NB4 (cell line): Measurements from ENCODE around the gene UBR3.

Source experiments
- POLR2A ChIP-seq: IDR thresholded peaks from 2 replicates; pipeline ENCODE4 v1.6.1; 2011; ENCODE audit warnings: mild to moderate bottlenecking; ENCODE audit not compliant: insufficient read length; ENCODE audit errors: extremely low read depth
- TF ChIP-seq, protein P1 (sequence below): IDR thresholded peaks from one replicate; pipeline ENCODE4 v1.5.1; 2012; ENCODE audit warnings: low read depth, low read length
- TF ChIP-seq, protein P2 (sequence below): IDR thresholded peaks from 2 replicates; pipeline ENCODE4 v1.6.1; 2011; ENCODE audit warnings: low read depth, low read length

DNA sequence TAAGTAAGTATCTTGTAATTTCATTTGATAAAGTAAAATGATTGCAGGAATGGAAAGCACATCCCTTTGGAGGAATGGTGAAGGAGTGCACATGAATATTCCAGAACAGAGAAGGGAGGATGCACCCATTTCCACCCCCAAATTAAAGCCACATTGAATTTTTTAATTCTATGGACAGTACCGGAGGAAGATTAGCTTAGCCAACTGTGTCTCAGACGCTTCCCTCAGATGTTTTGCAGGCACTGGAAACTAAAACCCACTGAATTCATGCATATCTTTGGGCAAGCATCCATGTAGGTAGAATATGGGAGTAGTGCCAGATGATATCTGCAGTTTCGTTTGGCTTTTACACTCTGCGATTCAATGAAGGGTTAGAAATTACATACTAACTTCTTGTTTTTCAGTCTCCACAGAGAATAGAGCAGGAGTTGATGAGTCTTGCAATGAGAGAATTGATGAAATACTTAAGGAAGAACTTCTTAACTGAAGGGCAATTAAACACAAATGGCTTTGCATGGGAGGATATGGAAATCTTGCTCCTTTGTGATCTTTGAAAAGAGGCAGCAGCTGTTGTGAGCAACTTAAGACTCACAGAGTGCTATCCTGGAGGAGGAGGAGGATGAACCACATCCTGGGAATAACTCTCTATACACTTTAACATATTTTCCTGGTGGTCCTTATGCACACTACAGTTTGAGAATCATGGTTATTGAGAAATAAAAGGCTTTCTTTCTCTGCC is 279.0 kb downstream of the UBR3 start:
- no peak for TF ChIP-seq POLR2A
- TF ChIP-seq, protein P1, sequence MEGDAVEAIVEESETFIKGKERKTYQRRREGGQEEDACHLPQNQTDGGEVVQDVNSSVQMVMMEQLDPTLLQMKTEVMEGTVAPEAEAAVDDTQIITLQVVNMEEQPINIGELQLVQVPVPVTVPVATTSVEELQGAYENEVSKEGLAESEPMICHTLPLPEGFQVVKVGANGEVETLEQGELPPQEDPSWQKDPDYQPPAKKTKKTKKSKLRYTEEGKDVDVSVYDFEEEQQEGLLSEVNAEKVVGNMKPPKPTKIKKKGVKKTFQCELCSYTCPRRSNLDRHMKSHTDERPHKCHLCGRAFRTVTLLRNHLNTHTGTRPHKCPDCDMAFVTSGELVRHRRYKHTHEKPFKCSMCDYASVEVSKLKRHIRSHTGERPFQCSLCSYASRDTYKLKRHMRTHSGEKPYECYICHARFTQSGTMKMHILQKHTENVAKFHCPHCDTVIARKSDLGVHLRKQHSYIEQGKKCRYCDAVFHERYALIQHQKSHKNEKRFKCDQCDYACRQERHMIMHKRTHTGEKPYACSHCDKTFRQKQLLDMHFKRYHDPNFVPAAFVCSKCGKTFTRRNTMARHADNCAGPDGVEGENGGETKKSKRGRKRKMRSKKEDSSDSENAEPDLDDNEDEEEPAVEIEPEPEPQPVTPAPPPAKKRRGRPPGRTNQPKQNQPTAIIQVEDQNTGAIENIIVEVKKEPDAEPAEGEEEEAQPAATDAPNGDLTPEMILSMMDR = no peak
- TF ChIP-seq, protein P2, sequence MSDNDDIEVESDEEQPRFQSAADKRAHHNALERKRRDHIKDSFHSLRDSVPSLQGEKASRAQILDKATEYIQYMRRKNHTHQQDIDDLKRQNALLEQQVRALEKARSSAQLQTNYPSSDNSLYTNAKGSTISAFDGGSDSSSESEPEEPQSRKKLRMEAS = no peak
